ENCODE results near the gene ADAM11.

The ADAM11 gene

GRCh38 chr17:44830359-44831288 lies 71.8 kb downstream of the ADAM11 start:
- DNase-seq (ENCODE audit: low read depth in 2 of 2) = no peak

- no peak for DNase-seq (ENCODE audit: low read depth in 2 of 2)
Measured at GRCh38 chr17:44831371-44831770, 72.6 kb downstream of the ADAM11 start.

Data from stimulated activated CD8-positive, alpha-beta memory T cell treated with anti-CD3 and anti-CD28 coated beads, Interleukin-15, amount 100 ng/mL, for 48 hours (primary cell).